Activated CD8-positive, alpha-beta T cell treated with anti-CD3 and anti-CD28 coated beads for 36 hours (primary cell): Measurements from ENCODE around the gene PSORS1C1. TPM values are rescaled to one million over a fixed set of nuclear protein-coding genes. Genes with fewer than 3 reads are reported as not detected.
"Not testable (repeated sequence)": the region's sequence is repeated elsewhere in the genome, so short reads cannot be mapped to it uniquely, and the experiment has no call there.

Experiments
- ATAC-seq: fragments of 200-7000 bp; cut with Tn5 transposase; one replicate; pipeline ENCODE4 v1.10.0; 2021; ENCODE audit warnings: mild to moderate bottlenecking, moderate library complexity
- CTCF ChIA-PET: fragments of 350-600 bp; sonication (Branson Sonifier 250); formaldehyde crosslinking; loops from one replicate; lab custom pipeline; 2021; ENCODE audit warnings: antibody characterized with exemption; lab: Charles Lee
- POLR2A ChIA-PET: fragments of 350-600 bp; sonication (Branson Sonifier 250); formaldehyde crosslinking; loops from one replicate; lab custom pipeline; 2021; ENCODE audit warnings: antibody characterized with exemption; lab: Charles Lee
- DNase-seq: peaks from one replicate; pipeline ENCODE4 v3.0.0-alpha.2; 2020
- H3K27ac Mint-ChIP-seq: one replicate; pipeline ENCODE4 v1.8.0; 2021; ENCODE audit warnings: mild to moderate bottlenecking, mixed read lengths
- H3K27me3 Mint-ChIP-seq: one replicate; pipeline ENCODE4 v1.8.0; 2021; ENCODE audit warnings: mixed read lengths
- H3K36me3 Mint-ChIP-seq: one replicate; pipeline ENCODE4 v1.8.0; 2021; ENCODE audit warnings: low read depth, mixed read lengths
- H3K4me1 Mint-ChIP-seq: one replicate; pipeline ENCODE4 v1.8.0; 2021; ENCODE audit warnings: low read depth, mixed read lengths
- H3K4me3 Mint-ChIP-seq: one replicate; pipeline ENCODE4 v1.8.0; 2021; ENCODE audit warnings: mild to moderate bottlenecking, moderate library complexity, mixed read lengths
- H3K9me3 Mint-ChIP-seq: one replicate; pipeline ENCODE4 v1.8.0; 2021; ENCODE audit warnings: mixed read lengths
- intact Hi-C: fragments of 100-400 bp; cut with micrococcal nuclease; formaldehyde crosslinking; loops from one replicate; pipeline ENCODE4 v1.10.0; 2022
- total RNA-seq, 2 experiments: library from RNA; stranded (reverse); gene quantifications; one replicate each; pipeline ENCODE4 v1.2.3, GENCODE V29; 2021
- TF ChIP-seq, protein P1 (sequence below): fragments of 200-600 bp; IDR thresholded peaks from one replicate; pipeline ENCODE4 v1.8.0; 2022; ENCODE audit warnings: antibody characterized with exemption, mild to moderate bottlenecking

PSORS1C1 gene
- total RNA-seq, 2 experiments from 2014 or later: not detected

GRCh38 chr6:31162463-31163165 is 48.0 kb downstream of the PSORS1C1 start:
- ChIA-PET CTCF (no interaction called here), POLR2A (interaction anchor here (0.8 kb wide), 1 partner anchor 9 kb away, joined by 3 read pairs; no protein-coding TSS in a partner anchor)
- no peak for DNase-seq
- H3K4me3 Mint-ChIP-seq: no peak overlapping the region
- H3K9me3 Mint-ChIP-seq: no peaks in the 10 kb centered on the region
- intact Hi-C loops: no loop called here
- ATAC-seq: no peak
- H3K27ac Mint-ChIP-seq: no peak overlapping the region
- TF ChIP-seq, protein P1, sequence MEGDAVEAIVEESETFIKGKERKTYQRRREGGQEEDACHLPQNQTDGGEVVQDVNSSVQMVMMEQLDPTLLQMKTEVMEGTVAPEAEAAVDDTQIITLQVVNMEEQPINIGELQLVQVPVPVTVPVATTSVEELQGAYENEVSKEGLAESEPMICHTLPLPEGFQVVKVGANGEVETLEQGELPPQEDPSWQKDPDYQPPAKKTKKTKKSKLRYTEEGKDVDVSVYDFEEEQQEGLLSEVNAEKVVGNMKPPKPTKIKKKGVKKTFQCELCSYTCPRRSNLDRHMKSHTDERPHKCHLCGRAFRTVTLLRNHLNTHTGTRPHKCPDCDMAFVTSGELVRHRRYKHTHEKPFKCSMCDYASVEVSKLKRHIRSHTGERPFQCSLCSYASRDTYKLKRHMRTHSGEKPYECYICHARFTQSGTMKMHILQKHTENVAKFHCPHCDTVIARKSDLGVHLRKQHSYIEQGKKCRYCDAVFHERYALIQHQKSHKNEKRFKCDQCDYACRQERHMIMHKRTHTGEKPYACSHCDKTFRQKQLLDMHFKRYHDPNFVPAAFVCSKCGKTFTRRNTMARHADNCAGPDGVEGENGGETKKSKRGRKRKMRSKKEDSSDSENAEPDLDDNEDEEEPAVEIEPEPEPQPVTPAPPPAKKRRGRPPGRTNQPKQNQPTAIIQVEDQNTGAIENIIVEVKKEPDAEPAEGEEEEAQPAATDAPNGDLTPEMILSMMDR: no peak
- H3K4me1 Mint-ChIP-seq: peaks cover 33% of the 10 kb centered on the region
- H3K27me3 Mint-ChIP-seq: no peaks in the 10 kb centered on the region
- H3K36me3 Mint-ChIP-seq: peaks cover 50% of the 10 kb centered on the region

DNA sequence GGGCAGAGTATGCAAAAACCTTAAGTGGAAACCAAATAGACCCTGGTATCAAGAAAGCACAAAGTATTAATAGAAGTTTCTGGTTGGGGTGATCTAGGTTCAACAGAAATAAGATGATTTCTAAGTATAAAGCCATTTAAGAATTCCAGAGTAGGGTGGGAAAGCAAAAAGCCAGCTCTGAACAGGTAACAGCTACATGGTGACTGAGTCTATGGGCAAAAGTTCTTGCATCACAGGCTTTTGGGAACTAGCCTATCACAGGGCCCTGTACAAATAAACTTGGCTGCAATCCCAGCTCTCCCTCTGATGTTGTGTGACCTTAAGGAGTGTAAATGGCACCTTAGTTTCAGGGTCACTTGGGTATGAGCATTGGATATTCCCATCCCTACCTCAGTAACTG is 49.3 kb downstream of the PSORS1C1 start:
- no peak overlapping the region for H3K27ac Mint-ChIP-seq
- CTCF ChIA-PET: no interaction called here
- peaks cover 33% of the 10 kb centered on the region for H3K4me1 Mint-ChIP-seq
- no peaks in the 10 kb centered on the region for H3K27me3 Mint-ChIP-seq
- intact Hi-C loops: no loop called here
- ATAC-seq: no peak
- H3K9me3 Mint-ChIP-seq: no peaks in the 10 kb centered on the region
- peaks cover 42% of the 10 kb centered on the region for H3K36me3 Mint-ChIP-seq
- H3K4me3 Mint-ChIP-seq: no peak overlapping the region
- TF ChIP-seq, protein P1: no peak
- POLR2A ChIA-PET: no interaction called here
- DNase-seq: no peak

GRCh38 chr6:31164475-31165063 is 50.0 kb downstream of the PSORS1C1 start:
- POLR2A ChIA-PET: interaction anchor here (0.7 to 1.7 kb wide), 3 partner anchors 62 to 203 kb away, joined by 3 to 4 read pairs (median 3); no protein-coding TSS in a partner anchor
- H3K9me3 Mint-ChIP-seq, H3K4me3 Mint-ChIP-seq, DNase-seq, H3K27ac Mint-ChIP-seq, ATAC-seq, H3K27me3 Mint-ChIP-seq, intact Hi-C loops: not testable (repeated sequence)
- H3K36me3 Mint-ChIP-seq: peaks cover 35% of the 10 kb centered on the region
- peaks cover 32% of the 10 kb centered on the region for H3K4me1 Mint-ChIP-seq
- CTCF ChIA-PET: interaction anchor here (0.7 to 2.0 kb wide), 4 partner anchors 12 to 201 kb away, joined by 3 to 5 read pairs (median 3); no protein-coding TSS in a partner anchor

DNA sequence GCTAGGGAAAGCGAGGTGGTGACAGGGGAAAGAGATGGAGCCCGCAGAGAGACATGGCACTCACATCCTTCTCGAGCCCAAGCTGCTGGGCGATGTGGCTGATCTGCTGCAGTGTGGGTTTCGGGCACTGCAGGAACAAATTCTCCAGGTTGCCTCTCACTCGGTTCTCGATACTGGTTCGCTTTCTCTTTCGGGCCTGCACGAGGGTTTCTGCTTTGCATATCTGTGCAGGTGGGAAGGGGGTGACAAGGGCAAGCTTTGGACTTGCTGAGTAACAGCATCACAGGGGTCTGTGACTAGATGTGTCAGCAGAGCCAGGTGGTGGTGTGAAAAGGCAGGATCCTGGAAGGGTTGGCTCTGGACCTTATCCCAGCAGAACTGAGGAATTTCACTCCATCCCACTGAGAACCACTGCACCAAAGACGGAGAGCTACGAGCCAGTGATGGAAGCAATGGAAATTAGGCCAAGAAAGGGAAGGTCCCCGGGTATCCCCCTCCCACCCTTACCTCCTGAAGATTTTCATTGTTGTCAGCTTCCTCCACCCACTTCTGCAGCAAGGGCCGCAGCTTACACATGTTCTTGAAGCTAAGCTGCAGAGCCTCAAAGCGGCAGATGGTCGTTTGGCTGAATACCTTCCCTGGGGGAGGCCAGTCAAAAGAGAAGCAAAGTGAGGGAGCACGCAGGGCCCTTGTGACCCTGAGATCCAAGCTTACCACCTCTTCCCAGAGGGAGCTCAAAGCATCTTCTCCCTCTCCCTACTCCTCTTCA is 50.6 kb downstream of the PSORS1C1 start:
- H3K27ac Mint-ChIP-seq, H3K4me3 Mint-ChIP-seq, H3K9me3 Mint-ChIP-seq, intact Hi-C loops, H3K27me3 Mint-ChIP-seq, DNase-seq: not testable (repeated sequence)
- ATAC-seq: peak; percentile 35
- H3K4me1 Mint-ChIP-seq: peaks cover 26% of the 10 kb centered on the region
- ChIA-PET CTCF (interaction anchor here (0.7 to 2.0 kb wide), 4 partner anchors 11 to 201 kb away, joined by 3 to 5 read pairs (median 3); no protein-coding TSS in a partner anchor), POLR2A (interaction anchor here (0.7 to 1.7 kb wide), 3 partner anchors 63 to 202 kb away, joined by 3 to 4 read pairs (median 3); no protein-coding TSS in a partner anchor)
- H3K36me3 Mint-ChIP-seq: peaks cover 29% of the 10 kb centered on the region

GRCh38 chr6:31165986-31166385 is 51.4 kb downstream of the PSORS1C1 start:
- ChIA-PET POLR2A (interaction anchor here (1.7 kb wide), 1 partner anchor 201 kb away, joined by 4 read pairs; no protein-coding TSS in a partner anchor), CTCF (interaction anchor here (1.1 to 2.0 kb wide), 3 partner anchors 10 to 200 kb away, joined by 3 to 5 read pairs (median 3); no protein-coding TSS in a partner anchor)
- Mint-ChIP-seq H3K27me3 (no peaks in the 10 kb centered on the region), H3K27ac (no peak overlapping the region), H3K36me3 (peaks cover 26% of the 10 kb centered on the region), H3K4me3 (no peak overlapping the region), H3K4me1 (peaks cover 26% of the 10 kb centered on the region), H3K9me3 (no peaks in the 10 kb centered on the region)
- DNase-seq (no peak), ATAC-seq (no peak)
- TF ChIP-seq, protein P1: no peak
- intact Hi-C loops: no loop called here
